Cardiac muscle cell (in vitro differentiated cells and primary cell): ENCODE data around the gene NOL9. TPM values are rescaled to one million over a fixed set of nuclear protein-coding genes. Genes with fewer than 3 reads are reported as not detected.

Experiments
- DNase-seq, 2 donors: peaks; one replicate each; pipeline versions ENCODE4 v3.0.0 to v3.0.0-alpha.2; 2010 to 2017; ENCODE audit warnings: low read depth in 1 of 2, low spot score in 1 of 2
- H3K27ac ChIP-seq: fragments of 200-600 bp; sonication (generic); 2 replicates; pipeline ENCODE4 v1.5.1; 2016
- H3K27me3 ChIP-seq: fragments of 200-600 bp; sonication (generic); 2 replicates; pipeline ENCODE4 v1.6.0; 2016; ENCODE audit warnings: control low read depth
- H3K36me3 ChIP-seq: fragments of 200-600 bp; sonication (generic); 2 replicates; pipeline ENCODE4 v1.5.1; 2016; ENCODE audit warnings: control low read depth
- H3K4me1 ChIP-seq: fragments of 200-600 bp; sonication (generic); 2 replicates; pipeline ENCODE4 v1.8.1; 2017; ENCODE audit warnings: low read depth, mild to moderate bottlenecking, mixed run types
- H3K4me3 ChIP-seq: fragments of 200-600 bp; sonication (generic); 2 replicates; pipeline ENCODE4 v1.5.1; 2016; ENCODE audit warnings: mild to moderate bottlenecking
- H3K9me3 ChIP-seq: fragments of 200-600 bp; sonication (generic); 2 replicates; pipeline ENCODE4 v1.5.1; 2017; ENCODE audit warnings: low read depth, mild to moderate bottlenecking, control low read depth
- CTCF ChIP-seq: IDR thresholded peaks from 2 replicates; pipeline ENCODE4 v1.5.1; 2012; ENCODE audit warnings: low read depth, mild to moderate bottlenecking, low read length
- polyA plus RNA-seq: library from polyadenylated mRNA; unstranded; fragments of >200 nt; fragmentation: Nextera tagmentation; extraction: Ambion mirVana; gene quantifications from 2 replicates; pipeline ENCODE4 v1.2.1, GENCODE V29; 2016
- total RNA-seq: library from RNA; depleted of rRNA; stranded (reverse); fragments of >200 nt; gene quantifications from 2 replicates; pipeline ENCODE4 v1.2.3, GENCODE V29; 2016

Gene NOL9
- total and polyA plus RNA-seq, 2 experiments from 2014 or later: 12.9 to 22.4 TPM

- Histone ChIP-seq H3K4me1 (peaks cover 19% of the 10 kb centered on the region), H3K27me3 (no peaks in the 10 kb centered on the region), H3K36me3 (no peaks in the 10 kb centered on the region), H3K27ac (peak within 1 kb of the TSS; percentile 91), H3K9me3 (no peaks in the 10 kb centered on the region), H3K4me3 (peak within 1 kb of the TSS; percentile 84)
- TF ChIP-seq CTCF: no peak
- peak; percentile 98 to 99 for DNase-seq
These were observed 25.2 kb upstream of the NOL9 start, which contains the start of gene ZBTB48 for GRCh38 chr1:6579374-6580118. Gene ZBTB48, plus strand, starts transcription at chr1:6579994. Its CDS starts 616 bp downstream, at chr1:6580610.

GRCh38 chr1:6578624-6579373 lies 24.5 kb upstream of the NOL9 start:
- Histone ChIP-seq H3K4me3 (no peak overlapping the region), H3K27me3 (no peaks in the 10 kb centered on the region), H3K4me1 (peaks cover 19% of the 10 kb centered on the region), H3K36me3 (no peaks in the 10 kb centered on the region), H3K27ac (peak overlapping the region; percentile 91), H3K9me3 (no peaks in the 10 kb centered on the region)
- no peak for DNase-seq
- TF ChIP-seq CTCF: no peak

GRCh38 chr1:6577831-6578525 lies 23.7 kb upstream of the NOL9 start:
- Histone ChIP-seq H3K9me3 (no peaks in the 10 kb centered on the region), H3K27ac (peak overlapping the region; percentile 91), H3K4me3 (no peak overlapping the region), H3K36me3 (no peaks in the 10 kb centered on the region), H3K27me3 (no peaks in the 10 kb centered on the region), H3K4me1 (peaks cover 19% of the 10 kb centered on the region)
- DNase-seq: no peak
- TF ChIP-seq CTCF: no peak

GRCh38 chr1:6574818-6575217 lies 20.5 kb upstream of the NOL9 start:
- Histone ChIP-seq H3K36me3 (no peaks in the 10 kb centered on the region), H3K9me3 (no peaks in the 10 kb centered on the region), H3K4me3 (no peak overlapping the region), H3K27ac (no peak overlapping the region), H3K27me3 (no peaks in the 10 kb centered on the region), H3K4me1 (peaks cover 5% of the 10 kb centered on the region)
- no peak for TF ChIP-seq CTCF
- DNase-seq: no peak

- Histone ChIP-seq H3K9me3 (no peaks in the 10 kb centered on the region), H3K36me3 (no peaks in the 10 kb centered on the region), H3K27me3 (no peaks in the 10 kb centered on the region), H3K27ac (no peak overlapping the region), H3K4me1 (peaks cover 5% of the 10 kb centered on the region), H3K4me3 (no peak overlapping the region)
- no peak for DNase-seq
- no peak for TF ChIP-seq CTCF
These were observed 19.8 kb upstream of the NOL9 start for GRCh38 chr1:6574025-6574620.
